Brain pericyte (primary cell): ENCODE results near the gene XIRP1.

Experiments
- DNase-seq: peaks from one replicate; pipeline ENCODE4 v3.0.0-alpha.2; 2012; ENCODE audit warnings: low read depth, low spot score

XIRP1 gene

DNA sequence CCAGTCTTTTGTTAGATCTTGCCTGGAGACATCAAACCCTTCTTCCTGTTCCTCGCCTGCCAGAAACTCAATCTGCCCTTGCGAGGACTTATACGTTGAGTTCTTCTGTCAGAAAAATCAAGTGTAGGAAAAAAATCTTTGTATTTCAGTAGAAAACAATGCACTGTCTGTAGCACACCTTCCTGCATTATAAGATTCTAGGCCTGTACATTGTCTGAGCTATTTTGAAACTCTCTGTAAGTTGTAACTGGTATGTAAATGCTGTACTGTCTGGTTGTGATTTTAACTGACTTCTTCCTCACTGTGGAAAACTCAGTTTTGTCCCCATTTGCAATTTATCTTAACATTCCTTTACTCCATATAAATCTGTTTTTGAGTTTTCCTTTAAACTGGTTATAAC lies 17.7 kb upstream of the XIRP1 start:
- DNase-seq: no peak

DNA sequence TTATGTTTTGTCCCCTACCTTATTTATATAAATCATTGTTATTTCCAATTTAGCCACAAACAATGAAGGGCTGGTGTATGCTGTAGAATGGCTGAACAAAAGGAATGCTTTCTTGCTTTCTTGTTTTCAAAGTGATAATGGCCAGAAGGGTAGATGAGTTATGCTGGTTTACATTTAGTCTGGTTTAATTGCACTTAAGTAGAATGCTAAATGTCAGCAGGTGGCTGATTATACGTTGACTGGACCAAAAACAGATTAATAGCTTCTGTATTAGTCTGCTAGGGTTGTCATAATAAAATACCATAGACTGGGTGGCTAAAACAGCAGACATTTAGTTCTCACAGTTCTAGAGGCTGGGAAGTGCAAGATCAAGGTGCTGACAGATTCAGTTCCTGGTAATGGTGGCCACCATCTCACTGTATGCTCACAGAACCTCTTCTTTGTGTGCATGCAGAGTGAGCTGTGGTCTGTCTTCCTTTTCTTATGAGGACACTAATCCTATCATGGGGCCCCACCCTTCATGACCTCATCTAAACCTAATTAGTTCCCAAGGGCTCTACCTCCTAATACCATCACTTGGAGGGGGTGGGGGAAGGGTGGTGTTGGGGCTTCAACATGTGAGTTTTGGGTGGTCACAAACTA lies 17.1 kb upstream of the XIRP1 start:
- DNase-seq: no peak

DNA sequence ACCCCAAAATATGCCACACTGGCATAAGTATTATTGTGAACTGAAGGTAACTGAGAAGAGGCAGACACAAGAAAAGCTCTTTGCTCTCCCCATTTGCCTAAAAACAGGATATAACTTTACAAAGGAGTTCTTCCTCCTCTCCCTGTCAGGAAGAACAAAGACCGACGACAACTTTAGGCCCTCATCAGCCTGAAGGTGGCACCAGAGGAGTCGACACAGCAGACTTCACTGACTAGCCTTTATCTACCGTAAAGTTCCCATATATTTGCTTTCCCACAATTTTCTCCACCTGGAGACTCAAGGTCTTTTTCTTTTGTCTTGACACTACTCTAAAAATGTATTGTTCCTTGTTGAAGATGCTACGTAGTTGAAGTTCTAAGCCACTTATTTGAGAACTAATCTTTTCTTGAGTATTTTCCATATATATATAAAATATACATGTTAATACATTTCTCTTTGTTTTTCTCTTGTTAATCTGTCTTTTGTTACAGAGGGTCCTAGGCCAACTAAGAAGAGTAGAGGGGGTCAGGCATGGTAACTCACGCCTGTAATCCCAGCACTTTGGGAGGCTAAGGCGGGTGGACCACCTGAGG lies 16.2 kb upstream of the XIRP1 start:
- no peak for DNase-seq

DNA sequence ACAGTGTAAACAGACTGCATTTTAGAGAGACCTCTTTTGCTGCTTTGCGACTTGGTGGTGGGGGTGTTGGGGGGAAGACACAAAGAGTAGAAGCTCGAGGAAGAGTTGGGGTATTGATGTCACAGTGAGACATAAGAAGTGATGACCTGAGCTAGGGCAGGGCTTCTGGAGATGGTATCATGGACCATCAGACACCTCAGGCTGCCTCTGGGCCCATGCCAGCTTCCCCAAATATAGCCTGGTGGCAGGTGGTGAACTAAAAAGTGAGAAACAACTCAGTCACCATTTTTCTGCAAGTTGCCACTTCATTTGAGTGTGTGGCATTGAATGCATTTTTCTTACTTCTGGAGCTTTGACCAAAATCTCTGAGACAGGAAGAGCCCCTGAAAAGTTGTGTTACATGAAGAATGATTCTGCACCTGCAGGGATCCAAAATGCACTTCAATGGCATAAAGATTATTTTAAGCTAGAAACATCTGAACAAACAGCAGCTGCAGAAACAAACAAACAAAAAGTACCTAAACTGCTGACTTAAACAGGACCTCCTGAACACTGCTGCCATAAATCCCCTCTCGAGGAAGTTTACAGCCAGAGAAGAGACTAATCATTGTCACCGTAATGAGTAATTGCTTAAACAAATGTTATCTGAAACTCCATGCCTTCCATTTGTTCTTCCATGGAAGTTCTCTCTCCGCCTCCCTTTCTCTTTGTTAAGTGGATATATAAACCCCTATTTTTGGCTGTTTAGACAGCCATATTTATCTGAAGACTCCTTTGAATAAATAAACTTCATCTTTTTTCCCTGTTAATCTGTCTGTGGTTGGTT lies 15.2 kb upstream of the XIRP1 start:
- DNase-seq: no peak

DNA sequence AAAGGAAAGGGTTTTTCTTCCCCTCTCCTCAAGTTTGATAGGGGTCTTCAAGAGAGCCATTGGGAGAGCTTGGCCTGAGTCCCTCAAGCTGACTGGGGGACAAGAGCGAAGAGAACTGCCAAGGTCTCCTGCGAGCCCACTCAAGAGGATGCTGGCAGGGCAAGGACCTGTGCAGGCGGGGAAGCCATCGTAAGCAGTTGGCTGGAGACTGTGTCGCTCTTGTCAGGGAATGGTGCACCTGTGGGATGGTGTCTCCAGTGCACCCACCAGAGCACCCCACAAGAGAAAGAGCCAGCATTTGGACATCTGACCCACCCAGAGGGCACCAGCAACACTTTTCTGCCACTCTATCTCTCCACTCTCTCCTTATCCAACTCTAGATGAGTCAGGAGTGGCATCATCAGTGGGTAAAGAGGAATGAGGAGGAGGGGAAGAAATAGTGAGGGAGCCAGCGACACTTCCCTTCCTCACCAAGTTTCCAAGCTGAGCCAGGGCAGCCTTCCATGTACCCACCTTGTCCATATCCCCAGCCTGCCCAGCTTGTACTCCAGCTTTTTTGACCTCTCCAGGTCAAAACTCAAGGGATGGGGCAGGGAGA lies 13.6 kb upstream of the XIRP1 start:
- no peak for DNase-seq

DNA sequence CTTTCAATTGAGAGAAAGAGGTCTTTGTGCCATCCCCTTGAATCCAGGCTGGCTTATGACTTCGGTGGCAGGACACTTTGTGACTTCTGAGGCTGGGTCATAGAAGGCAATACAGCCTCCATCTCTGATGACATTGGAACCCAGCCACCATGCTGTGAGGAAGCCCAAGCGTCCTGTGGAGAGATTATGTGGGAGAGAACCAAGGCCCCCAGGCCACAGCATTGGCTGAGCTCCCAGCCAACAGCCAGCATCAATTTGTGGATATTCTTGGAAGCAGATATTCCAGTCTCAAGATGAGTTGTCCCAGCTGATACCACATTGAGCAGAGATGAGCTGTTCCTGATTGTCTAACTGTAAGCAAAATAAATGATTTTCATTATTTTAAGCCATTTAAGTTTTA lies 12.7 kb upstream of the XIRP1 start:
- no peak for DNase-seq

DNA sequence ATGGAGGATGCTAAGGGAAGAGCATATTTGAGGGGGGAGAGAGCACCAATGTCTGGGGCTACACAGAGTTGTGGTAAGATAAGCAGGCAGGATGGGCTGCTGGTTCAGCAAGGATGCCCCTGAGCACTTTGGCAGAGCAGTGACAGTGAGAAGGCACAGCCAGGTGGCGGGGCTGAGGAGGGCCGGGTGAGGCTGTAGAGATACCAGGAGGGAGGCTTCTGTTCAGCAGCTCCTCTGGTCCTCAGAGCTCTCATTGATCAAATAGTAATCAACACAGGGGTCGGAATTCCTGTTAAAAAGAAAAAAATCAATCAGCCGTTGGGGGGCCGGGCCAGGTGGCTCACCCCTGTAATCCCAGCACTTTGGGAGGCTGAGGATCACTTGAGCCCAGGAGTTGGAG lies 11.5 kb upstream of the XIRP1 start:
- no peak for DNase-seq

DNA sequence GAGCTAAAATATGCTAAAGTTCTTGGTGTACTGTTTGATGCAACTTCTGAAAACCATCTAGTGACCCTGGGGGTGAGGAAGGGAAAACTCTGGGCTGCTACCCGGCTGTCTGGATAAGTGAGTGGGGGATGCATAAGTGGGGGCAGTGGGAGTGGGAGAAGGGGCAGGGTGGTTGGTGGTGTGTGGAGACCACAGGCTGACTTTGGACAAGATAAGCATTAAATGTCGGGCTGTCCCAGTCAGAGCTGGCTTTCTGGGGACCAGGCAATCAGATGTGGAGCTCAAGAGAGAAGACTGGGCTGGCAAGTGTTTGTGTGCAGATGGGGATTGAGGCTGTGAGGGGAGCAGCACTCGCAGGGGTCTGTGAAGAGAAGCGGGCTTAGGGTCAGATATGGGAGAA lies 11.0 kb upstream of the XIRP1 start:
- DNase-seq: no peak

DNA sequence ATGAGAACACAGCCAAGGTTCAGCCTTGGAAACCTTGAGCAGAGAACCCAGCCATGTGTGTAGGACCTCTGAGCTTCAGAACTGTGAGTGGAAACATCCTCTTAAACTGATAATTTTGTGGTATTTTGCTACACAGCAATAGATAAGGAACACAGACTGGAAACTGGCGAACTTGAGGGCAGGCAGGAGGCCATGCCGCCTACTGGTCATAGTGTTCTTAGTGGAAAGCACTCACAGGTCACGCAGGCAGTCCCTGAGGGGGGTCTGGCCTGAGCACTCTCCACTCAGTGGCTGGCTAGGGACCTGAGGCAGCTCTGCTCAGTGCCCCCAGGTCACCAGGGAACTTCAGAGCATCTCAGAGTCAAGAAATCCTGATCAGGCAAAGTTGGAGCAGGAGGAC lies 9.7 kb upstream of the XIRP1 start:
- DNase-seq: no peak

DNA sequence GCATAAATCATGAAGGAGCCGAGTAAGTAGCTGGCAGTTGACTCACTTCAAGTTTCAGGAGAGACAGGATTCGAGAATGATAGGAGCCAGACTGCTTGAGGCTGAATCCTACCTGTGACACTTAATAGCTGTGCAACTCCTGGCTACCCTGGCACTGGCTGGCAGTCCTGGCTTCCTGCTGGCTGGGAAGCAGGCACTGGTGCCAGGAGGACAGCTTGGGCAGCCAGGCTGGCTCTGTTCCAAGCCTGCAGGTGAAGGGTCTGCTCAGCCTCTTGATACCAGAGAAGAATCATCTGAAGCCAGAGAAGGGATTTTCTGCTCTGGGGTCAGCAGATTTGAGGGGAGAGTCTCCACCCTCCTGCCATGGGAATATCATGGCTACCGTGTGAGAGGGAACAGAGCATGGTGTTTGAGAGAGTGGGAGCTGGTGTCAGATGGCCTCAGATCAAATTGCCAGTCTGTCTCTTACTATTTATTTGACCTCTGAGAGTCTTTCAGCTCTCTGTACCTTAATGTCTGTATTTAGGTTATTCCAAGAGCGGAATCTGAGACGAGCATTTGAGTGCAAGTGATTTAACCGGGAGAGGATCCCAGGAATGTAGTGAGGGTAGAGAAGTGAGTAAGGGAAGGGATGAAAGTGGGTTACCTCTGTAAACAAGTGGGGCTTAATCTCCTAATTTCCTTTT lies 4.4 kb upstream of the XIRP1 start:
- no peak for DNase-seq

DNA sequence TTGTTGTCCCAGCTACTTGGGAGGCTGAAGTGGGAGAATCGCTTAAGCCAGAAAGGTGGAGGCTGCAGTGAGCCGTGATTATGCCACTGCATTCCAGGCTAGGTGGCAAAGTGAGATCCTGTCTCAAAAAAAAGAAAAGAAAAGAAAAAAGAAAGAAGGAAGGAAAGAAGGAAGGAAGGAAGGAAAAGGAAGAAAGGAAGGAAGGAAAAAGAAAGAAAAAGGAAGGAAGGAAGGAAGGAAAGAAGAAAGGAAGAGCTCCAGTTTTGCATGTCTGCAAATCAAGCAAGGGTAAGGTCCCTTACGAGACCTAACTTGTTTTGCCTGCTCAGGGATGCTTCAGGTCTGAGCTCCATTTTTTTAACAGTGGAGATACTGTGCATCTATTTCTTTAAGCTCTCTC lies 3.6 kb upstream of the XIRP1 start:
- no peak for DNase-seq

DNA sequence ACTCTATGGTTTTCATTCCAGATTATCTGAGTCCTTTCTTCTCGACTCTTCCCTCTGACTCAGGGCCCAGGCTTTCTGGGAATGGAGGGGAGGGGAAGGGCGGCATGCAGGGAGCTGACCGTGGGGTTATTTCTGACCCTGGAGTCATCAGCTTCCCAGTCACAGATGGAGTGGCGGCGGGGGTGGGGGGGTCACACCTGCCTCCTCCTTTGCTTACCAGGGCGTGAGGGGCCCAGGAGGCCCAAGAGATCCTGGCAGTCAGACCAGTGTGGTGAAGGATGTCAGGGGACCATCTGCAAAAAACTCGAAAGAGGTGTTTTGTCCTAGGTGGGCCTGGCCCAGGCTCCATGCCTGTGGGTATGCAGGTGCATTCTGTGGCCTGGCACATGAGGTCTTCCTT lies 996 bp upstream of the XIRP1 start:
- no peak for DNase-seq

DNA sequence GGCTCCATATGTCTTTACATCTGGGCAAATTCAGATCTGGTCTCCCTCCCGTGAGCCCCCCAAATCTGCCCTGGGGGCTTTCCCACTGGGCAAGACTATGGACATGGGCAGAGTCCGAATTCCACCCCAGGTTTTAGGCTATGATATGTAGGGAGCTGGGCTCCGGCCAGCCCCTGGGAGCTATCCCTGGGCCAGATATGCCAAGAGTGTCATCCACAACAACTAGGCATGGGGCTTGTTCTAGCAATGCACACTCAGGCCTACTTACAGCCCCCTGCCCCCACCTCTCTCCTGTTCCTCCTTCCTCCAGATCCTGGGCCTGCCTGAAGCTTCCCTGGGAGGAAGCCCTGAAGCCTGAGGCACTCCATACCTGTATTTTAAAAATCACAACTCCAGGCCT lies 622 bp downstream of the XIRP1 start:
- no peak for DNase-seq

DNA sequence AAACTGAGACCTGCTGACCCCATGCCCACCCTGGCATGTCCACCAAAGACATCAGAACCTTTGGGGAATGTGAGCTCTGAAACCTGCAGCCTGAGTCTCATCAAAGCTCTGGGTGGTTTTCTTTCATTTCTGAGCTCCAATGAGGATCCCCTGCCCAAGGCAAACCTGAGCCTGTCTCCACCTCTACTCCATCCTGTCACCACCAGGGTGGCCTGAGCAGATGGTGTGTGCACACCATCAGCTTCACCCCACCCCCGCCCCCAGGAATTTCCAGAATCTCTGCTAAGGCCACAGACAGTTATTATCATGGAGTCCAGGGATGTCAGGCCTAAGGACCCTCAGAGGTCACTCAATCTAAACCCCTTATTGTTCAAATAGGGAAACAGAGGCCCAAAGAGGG lies 1.3 kb downstream of the XIRP1 start:
- DNase-seq: no peak

DNA sequence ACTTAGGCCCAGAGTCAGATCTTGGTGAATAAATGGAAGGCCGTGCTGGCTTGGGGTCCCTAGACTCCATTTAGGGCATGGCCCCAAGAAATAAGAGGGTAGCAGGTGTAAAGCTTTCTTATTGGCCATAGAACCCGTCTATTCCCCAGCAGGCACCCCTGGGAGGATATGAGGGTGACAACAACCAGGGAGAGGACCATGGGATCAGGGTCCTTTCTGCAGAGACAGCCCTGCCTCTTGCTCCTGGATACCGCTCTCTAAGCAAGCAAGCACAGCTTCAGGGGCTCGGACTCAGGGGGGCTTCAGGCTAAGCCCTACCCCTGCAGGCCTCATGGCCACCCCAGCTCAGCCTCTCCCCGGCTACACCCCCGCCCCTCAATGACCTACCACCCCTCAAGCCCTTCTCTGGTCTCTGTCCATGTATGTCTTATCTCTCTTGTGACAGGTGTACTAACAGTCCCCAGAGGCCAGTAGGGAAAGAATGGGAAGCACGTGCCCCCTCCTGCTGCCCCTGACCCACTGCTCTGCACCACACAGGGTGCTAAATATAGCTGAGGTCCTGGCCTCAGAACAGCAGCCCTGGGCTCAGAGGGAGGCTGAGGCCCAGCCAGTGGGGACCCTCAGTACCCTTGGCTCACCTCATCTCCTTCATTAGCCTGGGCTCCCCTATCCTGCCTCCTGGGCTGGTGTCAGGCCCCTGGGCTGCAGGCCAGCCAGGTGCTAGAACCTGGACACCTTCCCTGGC lies 1.9 kb downstream of the XIRP1 start:
- no peak for DNase-seq

DNA sequence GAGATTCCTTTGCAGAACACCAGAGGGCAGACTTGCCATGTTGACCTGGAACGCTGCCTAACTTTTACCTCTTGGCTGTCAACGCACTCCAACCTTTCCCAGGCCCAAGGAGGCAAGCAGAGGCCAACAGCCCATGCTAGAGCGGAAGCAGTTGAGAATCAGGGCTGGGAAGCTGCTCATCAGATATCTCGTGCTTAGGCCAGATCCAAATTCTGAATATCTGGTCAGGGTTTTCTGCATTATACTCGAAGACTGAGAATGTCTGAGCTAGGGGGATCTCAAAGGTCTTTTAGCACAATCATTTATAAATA lies 2.5 kb downstream of the XIRP1 start:
- DNase-seq: no peak

DNA sequence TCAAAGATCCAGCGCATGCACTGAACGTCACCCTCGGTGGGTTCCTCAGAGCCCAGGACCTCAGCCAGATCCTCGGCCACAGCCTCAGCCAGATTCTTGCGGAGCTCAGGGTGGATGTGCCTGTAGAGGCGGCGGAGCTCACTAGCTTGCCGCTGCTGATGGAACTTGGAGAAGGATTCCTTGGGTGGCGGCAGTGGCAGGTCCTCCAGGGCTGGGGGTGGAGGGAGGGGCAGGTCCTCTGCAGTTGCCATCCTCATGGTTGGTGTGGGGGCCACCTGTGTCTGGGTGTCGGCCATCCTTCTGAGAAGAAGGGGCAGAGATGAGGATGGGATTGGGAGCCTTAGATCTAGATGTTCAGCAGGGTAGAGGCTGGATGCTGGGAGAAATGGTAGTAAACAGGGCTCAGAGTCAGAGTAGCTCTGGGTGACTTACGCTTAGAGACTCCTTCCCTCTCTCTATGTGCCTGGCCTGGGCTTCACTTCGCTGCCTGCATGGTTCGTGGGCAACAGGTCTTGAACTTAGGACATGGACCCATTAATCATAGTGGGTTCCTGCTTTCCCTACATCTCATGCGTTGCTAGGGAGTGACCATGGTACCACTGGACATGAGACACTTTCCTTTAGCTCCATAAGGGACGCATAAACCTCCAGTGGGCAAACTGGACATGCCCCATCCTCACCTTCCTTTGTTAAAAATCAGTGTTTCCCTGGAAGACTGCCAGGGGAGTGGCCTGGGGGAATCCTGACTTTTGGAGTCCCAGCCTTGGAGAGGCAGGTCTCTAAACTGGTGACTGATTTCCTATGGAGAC lies 3.0 kb downstream of the XIRP1 start:
- DNase-seq: no peak

DNA sequence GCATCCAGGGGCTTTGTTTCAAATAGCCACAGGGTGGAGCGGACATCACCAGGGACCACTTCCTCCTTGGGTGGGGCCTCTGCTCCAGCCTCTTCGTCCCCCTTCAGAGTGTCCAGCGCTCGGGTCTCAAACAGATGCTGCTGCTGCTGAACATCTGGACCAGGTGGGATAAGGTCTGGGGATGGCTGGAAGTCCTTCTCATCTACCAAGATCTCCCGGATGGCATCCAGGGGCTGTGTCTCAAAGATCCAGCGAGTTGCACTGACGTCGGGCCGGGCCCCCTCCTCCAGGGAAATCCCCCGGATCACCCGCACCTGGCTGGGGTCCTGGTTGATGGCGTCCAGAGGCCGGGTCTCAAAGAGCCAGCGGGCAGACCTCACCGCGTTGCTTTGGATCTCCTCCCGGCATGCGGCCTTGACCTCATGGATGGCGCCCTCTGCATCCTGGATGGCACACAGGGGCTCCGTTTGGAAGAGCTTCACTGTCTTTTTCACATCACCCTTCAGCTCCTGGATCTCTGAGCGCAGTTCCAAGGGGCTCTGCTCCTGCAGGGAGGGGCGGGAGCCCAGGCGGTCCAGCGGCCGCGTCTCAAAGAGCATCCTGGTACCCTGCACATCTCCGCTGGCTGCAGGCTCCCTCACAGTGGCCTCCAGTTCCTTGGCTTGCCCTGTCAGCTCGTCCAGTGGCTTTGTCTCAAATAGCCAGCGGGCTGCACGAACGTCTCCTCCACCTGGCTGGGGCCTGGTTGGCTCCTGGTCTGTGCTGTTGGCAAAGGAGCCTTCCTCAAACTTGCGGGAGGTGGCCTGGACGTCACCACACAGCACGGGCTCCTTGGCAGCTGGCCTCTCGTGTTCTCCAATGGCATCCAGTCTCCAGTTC lies 3.9 kb downstream of the XIRP1 start:
- no peak for DNase-seq

DNA sequence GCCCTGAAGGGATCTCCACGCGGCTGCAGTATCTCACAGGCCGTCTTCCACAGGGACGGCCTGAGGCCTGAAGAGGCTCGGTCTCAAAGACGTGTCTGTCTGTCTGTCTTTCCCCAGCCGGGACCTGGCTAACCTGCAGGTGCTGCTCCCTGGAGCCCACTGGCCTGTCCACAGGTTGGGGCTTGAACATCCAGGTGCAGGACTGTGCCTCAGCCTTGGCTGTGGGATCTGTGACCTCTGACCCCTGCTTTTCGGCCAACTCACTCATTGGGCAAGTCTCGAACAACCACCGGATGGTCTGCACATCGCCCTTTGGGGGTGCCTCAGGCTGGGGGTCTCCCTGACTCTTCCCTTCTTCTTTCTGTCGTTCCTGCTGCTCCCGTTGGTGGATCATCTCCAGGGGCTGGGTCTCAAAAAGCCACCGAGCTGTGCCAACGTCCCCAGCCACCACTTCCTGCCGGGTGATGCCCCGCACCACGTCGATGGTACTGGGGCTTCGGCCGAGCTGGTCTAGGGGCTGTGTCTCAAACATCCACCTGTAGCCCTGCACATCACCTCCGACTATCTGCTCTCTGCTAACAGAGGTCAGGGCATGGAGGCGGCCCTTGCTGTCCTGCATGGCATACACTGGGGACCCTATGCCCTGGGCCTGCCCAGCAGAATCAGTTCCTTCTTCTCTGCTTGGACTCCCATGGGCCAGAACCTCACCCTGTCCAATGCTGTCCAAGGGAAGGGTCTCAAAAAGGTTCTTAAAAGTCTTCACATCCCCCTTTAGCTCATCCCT lies 4.8 kb downstream of the XIRP1 start:
- DNase-seq: no peak
